ENCODE results near the gene SLC8A3. TPM values are rescaled to one million over a fixed set of nuclear protein-coding genes. Genes with fewer than 3 reads are reported as not detected.

SLC8A3 gene
- total RNA-seq, 2 experiments from 2014 or later = not detected

GRCh38 chr14:70181276-70181675 lies 7.5 kb downstream of the SLC8A3 start:
- Histone ChIP-seq H3K36me3 (ENCODE audit: insufficient read depth, low read length) (no peaks in the 10 kb centered on the region), H4K20me1 (ENCODE audit: insufficient read depth, low read length) (no peaks in the 10 kb centered on the region), H3K4me3 (ENCODE audit: low read depth, low read length, poor library complexity, severe bottlenecking) (no peak overlapping the region), H3K79me2 (ENCODE audit: insufficient read depth, low read depth, low read length) (no peaks in the 10 kb centered on the region), H3K4me2 (ENCODE audit: low read length) (no peak overlapping the region), H3K27ac (ENCODE audit: low read depth, low read length, poor library complexity, severe bottlenecking) (no peak overlapping the region), H3K9me3 (ENCODE audit: low read length) (no peaks in the 10 kb centered on the region), H3K4me1 (ENCODE audit: insufficient read depth, low read length, poor library complexity, severe bottlenecking) (no peaks in the 10 kb centered on the region), H2AFZ (ENCODE audit: low read length) (no peak overlapping the region), H3K9me2 (ENCODE audit: insufficient read depth, low read length) (no peaks in the 10 kb centered on the region)
- ChIA-PET CTCF (ENCODE audit: unreplicated experiment) (no interaction called here), POLR2A (no interaction called here)
- no peak for DNase-seq (ENCODE audit: low spot score)
- BruUV-seq (replicated peaks) = no TSS peak
- TF ChIP-seq EZH2phosphoT487 (IDR thresholded peaks at IDR 0.05; ENCODE audit: borderline replicate concordance, low read depth, low read length) (no peak), CTCF (conservative IDR thresholded peaks at IDR 0.05; ENCODE audit: low read length) (no peak)
- intact Hi-C loops (cut with micrococcal nuclease; ENCODE audit: unreplicated experiment) = no loop called here

GRCh38 chr14:70180718-70181117 lies 8.0 kb downstream of the SLC8A3 start:
- Histone ChIP-seq H3K4me1 (ENCODE audit: insufficient read depth, low read length, poor library complexity, severe bottlenecking) (no peaks in the 10 kb centered on the region), H3K4me2 (ENCODE audit: low read length) (no peak overlapping the region), H3K27ac (ENCODE audit: low read depth, low read length, poor library complexity, severe bottlenecking) (no peak overlapping the region), H3K4me3 (ENCODE audit: low read depth, low read length, poor library complexity, severe bottlenecking) (no peak overlapping the region), H3K9me2 (ENCODE audit: insufficient read depth, low read length) (no peaks in the 10 kb centered on the region), H3K79me2 (ENCODE audit: insufficient read depth, low read depth, low read length) (no peaks in the 10 kb centered on the region), H2AFZ (ENCODE audit: low read length) (no peak overlapping the region), H4K20me1 (ENCODE audit: insufficient read depth, low read length) (no peaks in the 10 kb centered on the region), H3K36me3 (ENCODE audit: insufficient read depth, low read length) (no peaks in the 10 kb centered on the region), H3K9me3 (ENCODE audit: low read length) (no peaks in the 10 kb centered on the region)
- intact Hi-C loops (cut with micrococcal nuclease; ENCODE audit: unreplicated experiment) = no loop called here
- no peak for DNase-seq (ENCODE audit: low spot score)
- BruUV-seq (replicated peaks) = no TSS peak
- ChIA-PET POLR2A (no interaction called here), CTCF (ENCODE audit: unreplicated experiment) (no interaction called here)
- no peak for TF ChIP-seq EZH2phosphoT487 (IDR thresholded peaks at IDR 0.05; ENCODE audit: borderline replicate concordance, low read depth, low read length)
- TF ChIP-seq CTCF (conservative IDR thresholded peaks at IDR 0.05; ENCODE audit: low read length) = no peak

- Histone ChIP-seq H3K4me1 (ENCODE audit: insufficient read depth, low read length, poor library complexity, severe bottlenecking) (no peaks in the 10 kb centered on the region), H3K9me2 (ENCODE audit: insufficient read depth, low read length) (no peaks in the 10 kb centered on the region), H2AFZ (ENCODE audit: low read length) (no peak overlapping the region; the same call in 1 of the 2 replicates), H3K27ac (ENCODE audit: low read depth, low read length, poor library complexity, severe bottlenecking) (no peak overlapping the region), H3K4me2 (ENCODE audit: low read length) (no peak overlapping the region), H3K4me3 (ENCODE audit: low read depth, low read length, poor library complexity, severe bottlenecking) (no peak overlapping the region), H3K36me3 (ENCODE audit: insufficient read depth, low read length) (no peaks in the 10 kb centered on the region), H4K20me1 (ENCODE audit: insufficient read depth, low read length) (no peaks in the 10 kb centered on the region), H3K9me3 (ENCODE audit: low read length) (no peaks in the 10 kb centered on the region), H3K79me2 (ENCODE audit: insufficient read depth, low read depth, low read length) (no peaks in the 10 kb centered on the region)
- POLR2A ChIA-PET = interaction anchor here (0.7 to 0.8 kb wide), 2 partner anchors 333 to 568 kb away, joined by 3 read pairs; no protein-coding TSS in a partner anchor
- no peak for DNase-seq (ENCODE audit: low spot score)
- TF ChIP-seq CTCF (conservative IDR thresholded peaks at IDR 0.05; ENCODE audit: low read length) (no peak), EZH2phosphoT487 (IDR thresholded peaks at IDR 0.05; ENCODE audit: borderline replicate concordance, low read depth, low read length) (no peak)
- CTCF ChIA-PET (ENCODE audit: unreplicated experiment) = no interaction called here
- intact Hi-C loops (cut with micrococcal nuclease; ENCODE audit: unreplicated experiment) = no loop called here
- BruUV-seq (replicated peaks) = no TSS peak
These were observed 11.5 kb downstream of the SLC8A3 start for GRCh38 chr14:70177081-70177800.
